ENCODE results near the gene CCDC142. TPM values are rescaled to one million over a fixed set of nuclear protein-coding genes. Genes with fewer than 3 reads are reported as not detected.
"Not testable (repeated sequence)": the region's sequence is repeated elsewhere in the genome, so short reads cannot be mapped to it uniquely, and the experiment has no call there.

Gene CCDC142
- polyA plus RNA-seq, 1 donor: 11.3 TPM

- DNase-seq: no peak
Measured at GRCh38 chr2:74462786-74463105, 20.1 kb downstream of the CCDC142 start.

DNA sequence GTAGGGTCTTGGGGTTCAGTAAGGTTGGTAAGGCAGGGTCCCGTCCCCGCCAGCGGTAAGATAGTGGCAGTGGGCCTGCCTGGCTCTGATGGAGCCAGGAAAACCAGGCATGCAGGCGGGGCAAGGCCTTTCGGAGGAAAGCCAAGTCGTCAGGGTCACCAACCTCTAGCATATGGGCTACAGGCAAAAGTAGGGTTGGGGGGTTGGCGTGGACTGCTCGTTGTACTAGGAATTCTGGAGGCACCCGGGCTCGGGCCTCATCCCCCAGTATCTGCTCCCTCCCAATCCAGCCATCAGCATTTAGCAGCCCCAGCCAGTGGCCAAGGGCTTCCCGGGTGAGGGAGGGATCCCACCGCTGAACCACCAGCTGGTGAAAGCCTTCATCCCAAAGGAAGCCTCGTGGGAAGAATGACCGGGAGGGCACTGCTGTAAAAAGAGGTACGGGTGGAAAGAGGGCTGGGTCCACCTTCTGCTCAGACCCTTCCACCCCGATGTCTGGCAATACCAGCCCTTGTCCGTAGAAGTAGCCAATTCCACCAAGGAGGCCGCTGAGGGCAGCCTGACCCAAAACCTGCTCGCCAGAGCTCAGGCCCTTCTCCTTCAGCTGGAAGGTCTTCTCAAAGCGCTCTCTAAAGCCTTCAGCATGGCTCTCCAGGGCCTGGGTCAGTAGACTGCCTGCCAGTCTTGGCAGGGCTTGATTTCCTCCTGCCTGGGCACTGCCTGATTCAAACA is 20.6 kb downstream of the CCDC142 start:
- DNase-seq: no peak

DNA sequence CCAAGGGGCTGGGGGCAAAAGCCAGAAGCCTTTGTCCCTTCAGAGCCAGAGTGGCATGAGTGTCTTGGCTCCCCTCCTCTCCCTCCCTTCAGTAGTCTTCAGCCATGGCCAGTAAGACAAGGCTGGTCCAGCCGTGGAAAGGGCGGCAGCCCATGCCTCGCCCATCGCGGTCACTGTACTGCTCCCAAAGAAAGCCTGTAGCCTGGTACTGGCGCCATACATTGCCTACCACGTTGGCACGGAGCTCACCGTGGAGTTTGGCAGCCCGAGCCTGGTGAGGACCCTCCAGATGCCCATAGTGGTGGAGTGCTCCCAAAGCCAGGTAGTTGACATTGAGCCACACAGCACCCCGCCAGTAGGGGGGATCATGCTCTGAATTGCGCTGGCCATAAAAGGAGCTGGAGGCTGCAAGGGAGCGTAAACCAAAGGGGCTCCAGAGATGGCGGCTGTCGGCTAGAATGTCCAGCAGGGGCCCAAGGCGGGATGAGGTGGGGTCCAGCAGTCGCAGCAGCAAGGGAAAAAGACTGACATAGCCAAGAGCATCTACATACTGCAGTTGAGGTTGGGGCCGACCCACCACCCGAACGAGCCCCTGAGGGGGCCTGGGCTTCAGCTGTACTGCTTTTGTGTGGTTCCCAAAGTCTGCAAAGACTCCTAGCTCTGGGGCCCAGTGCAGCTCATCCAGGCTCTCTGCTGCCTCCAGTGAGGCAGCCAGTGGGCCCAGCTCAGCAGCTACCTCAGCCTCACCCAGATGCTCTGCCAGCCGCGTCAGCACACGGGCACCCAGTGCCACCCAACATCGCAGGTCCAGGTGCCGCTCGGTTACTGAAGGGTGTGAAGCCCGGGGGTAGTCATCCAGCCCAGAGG is 21.4 kb downstream of the CCDC142 start:
- no peak for DNase-seq

- DNase-seq: not testable (repeated sequence)
Measured at GRCh38 chr2:74460187-74460586, 22.6 kb downstream of the CCDC142 start.

DNA sequence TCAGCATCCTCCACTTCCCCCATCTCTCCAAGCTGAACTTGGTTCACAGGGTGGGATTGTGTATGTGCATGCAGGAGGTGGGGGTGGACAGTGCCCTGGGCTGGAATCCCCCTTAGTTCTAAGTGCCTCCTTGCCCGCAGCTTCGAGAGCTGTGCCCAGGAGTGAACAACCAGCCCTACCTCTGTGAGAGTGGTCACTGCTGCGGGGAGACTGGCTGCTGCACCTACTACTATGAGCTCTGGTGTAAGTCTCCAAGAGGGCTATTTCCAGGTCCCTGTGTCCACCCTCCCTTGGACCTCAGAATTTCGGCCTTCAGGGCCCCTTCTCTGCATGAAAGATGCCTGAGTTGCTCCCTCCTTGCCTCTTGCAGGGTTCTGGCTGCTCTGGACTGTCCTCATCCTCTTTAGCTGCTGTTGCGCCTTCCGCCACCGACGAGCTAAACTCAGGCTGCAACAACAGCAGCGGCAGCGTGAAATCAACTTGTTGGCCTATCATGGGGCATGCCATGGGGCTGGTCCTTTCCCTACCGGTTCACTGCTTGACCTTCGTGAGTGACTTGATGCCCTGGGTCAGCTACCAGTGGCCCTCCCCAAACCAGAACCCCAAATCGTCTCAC is 23.2 kb downstream of the CCDC142 start:
- DNase-seq: not testable (repeated sequence)

GRCh38 chr2:74458938-74459363 is 23.8 kb downstream of the CCDC142 start:
- no peak for DNase-seq

GRCh38 chr2:74458132-74458937 is 24.5 kb downstream of the CCDC142 start, which contains the start of gene WBP1:
Gene WBP1 (plus strand): TSS chr2:74458438. CDS start chr2:74458603, 165 bp downstream.
- peak; percentile 99 for DNase-seq

- DNase-seq: peak; percentile 73
Measured at GRCh38 chr2:74457549-74458131, 25.2 kb downstream of the CCDC142 start.

DNA sequence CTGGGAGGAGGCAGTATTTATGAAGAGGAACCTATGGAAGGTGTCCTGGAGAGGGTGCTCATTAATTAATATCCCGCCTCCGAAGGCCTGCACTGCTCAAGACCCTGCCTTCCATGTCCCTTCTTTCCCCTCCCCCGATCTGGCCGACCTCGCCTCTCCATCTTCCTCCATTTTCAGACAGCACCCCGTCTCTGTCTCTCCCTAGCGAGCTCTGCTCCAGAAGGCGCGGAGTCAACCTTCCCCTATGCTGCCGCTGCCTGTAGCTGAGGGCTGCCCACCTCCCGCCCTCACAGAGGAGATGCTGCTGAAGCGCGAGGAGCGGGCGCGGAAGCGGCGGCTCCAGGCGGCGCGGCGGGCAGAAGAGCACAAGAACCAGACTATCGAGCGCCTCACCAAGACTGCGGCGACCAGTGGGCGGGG is 25.7 kb downstream of the CCDC142 start:
- DNase-seq: no peak

- DNase-seq: peak; percentile 97
Measured at GRCh38 chr2:74454654-74455511, 27.9 kb downstream of the CCDC142 start, which contains the start of gene INO80B. Gene INO80B (plus strand): TSS chr2:74455087. CDS start chr2:74455117, 30 bp downstream.

DNA sequence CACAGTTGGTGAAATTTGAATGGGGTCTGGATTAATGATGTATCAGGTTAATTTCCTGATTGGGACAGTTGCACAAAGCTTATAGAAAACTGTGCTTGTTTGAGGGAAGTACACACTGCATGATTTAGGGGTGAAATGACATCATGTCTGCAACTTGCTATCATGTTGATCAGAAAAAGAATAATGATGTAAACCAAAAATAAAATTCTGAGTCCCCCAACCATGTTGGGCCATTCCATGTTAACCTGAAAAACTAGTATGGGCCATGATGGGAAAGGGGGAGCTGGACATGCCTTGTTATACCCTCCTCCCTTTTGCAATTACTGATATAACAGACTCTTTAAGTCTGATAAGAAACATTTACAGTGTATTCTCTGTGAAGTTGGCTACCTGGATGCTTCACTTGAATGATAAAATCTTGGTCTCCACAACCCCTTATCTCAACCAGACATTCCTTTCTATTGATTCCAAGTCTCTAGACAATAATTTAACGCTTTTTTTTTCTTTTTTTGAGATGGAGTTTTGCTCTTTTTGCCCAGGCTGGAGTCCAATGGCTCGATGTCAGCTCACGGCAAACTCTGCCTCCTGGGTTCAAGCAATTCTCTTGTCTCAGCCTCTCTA is 32.1 kb downstream of the CCDC142 start:
- DNase-seq: no peak

GRCh38 chr2:74448771-74449170 is 34.0 kb downstream of the CCDC142 start:
- DNase-seq: no peak

- DNase-seq: no peak
Measured at GRCh38 chr2:74447230-74447999, 35.4 kb downstream of the CCDC142 start.

DNA sequence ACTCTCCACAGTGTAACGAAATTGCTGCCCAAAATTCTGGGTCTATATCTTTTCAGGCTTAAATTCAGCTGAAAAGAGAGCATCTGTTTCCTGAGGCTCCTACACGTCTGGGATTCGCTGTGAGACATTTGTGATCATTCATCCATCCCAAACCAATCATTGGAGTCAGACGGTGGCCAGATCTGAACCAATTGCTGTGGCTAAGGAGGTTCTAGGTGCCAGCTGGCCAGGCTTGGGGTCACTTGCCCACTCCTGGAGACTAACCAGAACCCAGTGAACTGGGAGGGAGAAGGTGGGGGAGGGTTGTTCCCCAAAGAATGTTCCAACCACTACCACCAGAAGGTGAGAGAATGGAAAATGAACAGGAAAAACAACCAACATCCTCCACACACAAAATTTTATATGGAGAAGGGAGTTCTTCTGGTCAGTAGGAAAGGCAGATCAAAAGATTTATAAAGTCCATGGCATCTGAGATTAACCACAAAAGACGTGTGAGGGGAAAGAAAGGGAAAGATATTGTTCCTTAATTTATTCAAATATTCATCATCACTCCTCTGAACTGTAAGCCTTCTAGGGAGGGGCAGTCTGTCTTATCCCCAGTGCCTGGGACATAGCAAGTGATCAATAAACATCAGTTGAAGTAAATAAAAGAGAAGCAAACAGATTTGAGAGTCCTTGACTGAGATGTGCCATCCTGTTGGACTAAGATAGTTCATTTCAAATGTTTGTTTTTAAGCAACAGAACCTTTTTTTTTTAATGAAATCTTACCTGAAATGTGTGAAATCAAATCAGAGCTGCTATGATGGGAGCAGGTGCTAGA is 38.1 kb downstream of the CCDC142 start:
- DNase-seq: no peak

- DNase-seq: not testable (repeated sequence)
Measured at GRCh38 chr2:74442483-74443297, 40.1 kb downstream of the CCDC142 start.

DNA sequence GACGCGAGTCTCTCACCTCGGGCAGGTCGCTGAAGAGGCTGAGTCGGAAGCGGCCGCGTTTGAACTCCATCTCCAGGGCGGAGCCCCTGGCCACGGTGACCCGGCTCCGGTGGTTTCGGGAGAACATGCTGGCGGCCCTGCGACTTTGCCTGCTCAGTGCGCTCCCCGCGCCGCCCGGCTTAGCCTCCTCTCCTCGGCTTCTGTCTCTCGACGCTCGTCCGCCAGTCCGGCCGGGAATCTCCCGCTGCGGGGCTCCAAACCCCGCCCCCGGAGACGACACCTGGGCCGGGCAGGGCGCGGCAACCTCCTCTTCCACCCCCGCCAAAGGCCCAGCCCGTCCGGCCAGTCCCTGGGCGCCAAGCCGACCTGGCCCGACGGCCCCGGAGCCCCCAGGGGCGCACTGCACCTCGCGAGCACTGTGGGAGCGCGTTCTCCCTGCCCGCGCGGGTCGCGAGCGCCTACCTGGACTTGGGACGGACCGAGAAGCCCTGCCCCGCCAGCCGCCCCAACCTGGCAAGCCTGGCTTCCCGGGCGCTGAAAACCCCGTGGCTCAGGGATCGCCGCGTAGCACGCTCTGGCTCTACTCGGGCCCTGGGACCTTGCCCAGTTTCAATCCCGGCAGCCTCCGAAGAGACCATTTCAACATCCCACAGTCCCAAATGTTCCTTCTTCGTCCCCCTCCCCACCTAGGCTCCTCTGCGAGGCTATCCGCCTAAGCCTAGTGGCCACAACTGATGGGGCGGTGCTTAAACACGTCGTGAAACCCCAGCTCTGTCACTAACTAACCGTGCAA is 40.9 kb downstream of the CCDC142 start, which contains the start of gene RTKN:
Gene RTKN (minus strand): TSS at position 248 of the 793 bp plus-strand sequence. CDS start 121 bp downstream, at position 127.
- peak; percentile 54 for DNase-seq
